KG1 (cell line): ENCODE measurements around the gene ALAS1.
"Not testable (repeated sequence)": the region's sequence is repeated elsewhere in the genome, so short reads cannot be mapped to it uniquely, and the experiment has no call there.

Experiments used
- DNase-seq: peaks from one replicate; lab custom pipeline; 2025; lab: John Stamatoyannopoulos, UW

The ALAS1 gene

GRCh38 chr3:52197842-52198625 lies at the start of gene ALAS1:
TSS of gene ALAS1 (plus strand) at chr3:52198160. CDS start at chr3:52199242, 1,082 bp downstream.
- DNase-seq: peak; percentile 91

- no peak for DNase-seq
Observed at GRCh38 chr3:52149021-52149420, 48.9 kb upstream of the ALAS1 start.

GRCh38 chr3:52149726-52150125 lies 48.2 kb upstream of the ALAS1 start:
- DNase-seq: no peak

- no peak for DNase-seq
Observed at GRCh38 chr3:52150357-52150756, 47.6 kb upstream of the ALAS1 start.

GRCh38 chr3:52150860-52151259 lies 47.1 kb upstream of the ALAS1 start:
- no peak for DNase-seq

GRCh38 chr3:52151991-52152390 lies 46.0 kb upstream of the ALAS1 start:
- DNase-seq: not testable (repeated sequence)

- DNase-seq: no peak
Observed at GRCh38 chr3:52153389-52154096, 44.4 kb upstream of the ALAS1 start.

GRCh38 chr3:52154135-52155094 lies 43.5 kb upstream of the ALAS1 start, which contains the start of gene POC1A:
TSS of gene POC1A (minus strand) at chr3:52154423. CDS start at chr3:52154372, 51 bp downstream.
- peak; percentile 94 for DNase-seq

- DNase-seq: no peak
Observed at GRCh38 chr3:52155912-52156311, 42.0 kb upstream of the ALAS1 start.

- no peak for DNase-seq
Observed at GRCh38 chr3:52159503-52159902, 38.5 kb upstream of the ALAS1 start.

- no peak for DNase-seq
Observed at GRCh38 chr3:52162250-52162872, 35.6 kb upstream of the ALAS1 start.

GRCh38 chr3:52167240-52167639 lies 30.7 kb upstream of the ALAS1 start:
- DNase-seq: no peak

GRCh38 chr3:52170217-52170616 lies 27.7 kb upstream of the ALAS1 start:
- not testable (repeated sequence) for DNase-seq

- DNase-seq: no peak
Observed at GRCh38 chr3:52171514-52172261, 26.3 kb upstream of the ALAS1 start.

GRCh38 chr3:52172262-52172757 lies 25.6 kb upstream of the ALAS1 start:
- DNase-seq: no peak

- no peak for DNase-seq
Observed at GRCh38 chr3:52173101-52173500, 24.9 kb upstream of the ALAS1 start.

- DNase-seq: no peak
Observed at GRCh38 chr3:52174896-52175295, 23.1 kb upstream of the ALAS1 start.

GRCh38 chr3:52175416-52176179 lies 22.4 kb upstream of the ALAS1 start:
- DNase-seq: no peak

GRCh38 chr3:52176180-52176752 lies 21.7 kb upstream of the ALAS1 start:
- DNase-seq: no peak
